ENCODE measurements around the gene RARA.

The RARA gene

GRCh38 chr17:40330850-40331470 is 22.0 kb downstream of the RARA start:
- DNase-seq: no peak

DNA sequence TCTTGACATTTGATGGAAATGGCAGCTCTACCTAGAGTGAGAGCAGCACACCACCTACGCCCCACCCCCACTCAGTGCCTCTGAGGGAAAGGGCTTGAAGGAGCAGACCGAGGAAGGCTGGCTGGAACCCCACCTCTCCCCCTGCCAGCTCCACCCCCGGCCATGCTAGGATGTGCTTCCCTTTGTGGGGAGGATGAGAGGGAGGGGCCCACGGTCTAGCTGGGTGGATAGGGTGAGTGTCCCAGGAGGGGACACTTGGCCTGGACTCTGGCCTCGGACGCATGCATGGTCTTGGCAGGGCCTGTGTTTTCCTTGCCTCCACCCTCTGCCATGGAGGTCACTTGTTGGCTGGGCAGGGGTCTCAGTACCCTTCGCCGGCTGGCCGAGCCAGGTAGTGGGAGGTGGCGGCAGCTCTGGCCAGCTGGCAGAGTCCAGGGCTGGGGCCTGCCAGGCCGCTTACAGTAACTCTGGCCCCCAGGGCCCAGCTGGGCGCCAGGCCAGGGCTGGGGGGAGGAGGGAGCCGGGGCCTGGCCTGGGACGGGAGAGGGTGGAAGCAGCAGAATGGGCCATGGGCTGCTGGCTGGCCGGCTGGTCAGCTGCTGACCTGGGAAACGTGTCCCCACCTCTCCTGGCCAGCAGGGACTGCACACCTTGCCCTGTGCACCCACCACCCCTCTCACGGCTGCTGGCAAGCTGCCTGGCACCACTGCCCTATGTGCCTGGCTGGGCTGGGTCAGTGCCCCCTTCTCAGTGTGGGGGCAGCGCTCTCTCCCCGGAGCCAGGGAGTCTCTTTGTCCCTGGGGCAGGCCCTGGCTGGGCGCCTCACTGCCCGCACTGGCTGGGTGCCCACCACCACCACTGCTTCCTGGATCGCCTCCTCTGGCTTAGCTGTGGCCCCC is 23.0 kb downstream of the RARA start:
- peak; percentile 79 for DNase-seq

DNA sequence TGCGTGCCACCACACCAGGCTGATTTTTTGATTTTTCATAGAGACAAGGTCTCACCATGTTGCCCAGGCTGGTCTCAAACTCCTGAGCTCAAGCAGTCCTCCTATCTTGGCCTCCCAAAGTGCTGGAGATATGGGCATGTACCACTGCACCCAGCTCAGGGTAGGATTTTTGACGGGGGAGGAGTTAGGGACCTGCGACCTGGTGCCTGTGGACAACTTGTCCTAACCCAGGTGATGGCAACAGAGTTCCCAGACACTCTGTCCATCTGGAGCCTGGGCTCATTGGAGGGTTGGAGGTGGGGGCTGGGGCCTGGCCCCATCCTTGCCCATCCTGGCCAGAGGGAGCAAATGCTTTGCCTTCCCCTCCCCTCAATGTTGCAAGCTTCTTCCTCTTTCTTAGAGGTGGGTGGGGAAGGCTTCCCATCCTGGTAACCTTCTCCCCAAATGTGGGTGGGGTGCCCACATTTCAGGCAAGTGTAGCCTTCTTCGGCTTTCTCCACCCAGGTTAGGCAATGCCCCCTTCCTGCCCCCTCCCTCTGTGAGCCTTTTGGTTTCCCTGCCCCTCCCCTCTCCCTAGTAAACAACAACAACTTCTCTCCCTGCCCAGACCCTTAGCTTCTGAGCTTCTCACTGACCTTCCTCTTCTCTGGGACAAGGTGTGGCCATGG is 24.9 kb downstream of the RARA start:
- DNase-seq: no peak

DNA sequence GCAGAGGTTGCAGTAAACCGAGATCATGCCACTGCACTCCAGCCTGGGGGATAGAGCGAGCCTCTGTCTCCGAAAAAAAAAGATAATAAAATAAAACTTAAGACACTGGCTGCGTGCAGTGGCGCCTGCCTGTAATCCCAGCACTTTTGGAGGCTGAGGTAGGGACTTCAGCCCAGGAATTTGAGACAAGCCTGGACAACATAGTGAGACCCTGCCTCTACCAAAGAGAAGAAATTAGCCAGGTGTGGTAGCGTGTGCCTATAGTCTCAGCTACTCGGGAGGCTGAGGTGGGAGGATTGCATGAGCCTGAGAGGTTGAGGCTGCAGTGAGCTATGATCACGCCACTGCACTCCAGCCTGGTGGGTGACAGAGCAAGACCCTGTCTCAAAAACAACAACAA is 26.6 kb downstream of the RARA start:
- DNase-seq: no peak

DNA sequence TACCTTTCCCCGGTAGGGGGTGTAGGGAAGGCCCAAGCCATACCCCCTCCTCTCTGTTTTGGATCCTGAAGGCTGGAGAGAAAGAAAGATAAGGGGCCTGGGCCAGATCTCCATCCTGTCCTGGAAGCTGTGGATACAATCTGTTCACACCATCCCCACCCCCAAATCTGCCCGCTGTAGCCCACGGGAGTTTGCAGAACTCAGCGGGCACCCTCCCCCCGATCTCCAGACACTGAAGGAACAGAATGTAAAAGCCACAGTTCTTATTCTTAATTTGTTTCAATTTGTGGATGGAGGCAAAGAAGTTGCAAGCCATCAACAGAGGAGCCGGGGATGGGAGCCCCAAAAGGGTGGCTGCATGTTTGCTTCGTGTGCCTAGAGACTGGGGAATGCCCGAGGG is 28.4 kb downstream of the RARA start:
- no peak for DNase-seq

DNA sequence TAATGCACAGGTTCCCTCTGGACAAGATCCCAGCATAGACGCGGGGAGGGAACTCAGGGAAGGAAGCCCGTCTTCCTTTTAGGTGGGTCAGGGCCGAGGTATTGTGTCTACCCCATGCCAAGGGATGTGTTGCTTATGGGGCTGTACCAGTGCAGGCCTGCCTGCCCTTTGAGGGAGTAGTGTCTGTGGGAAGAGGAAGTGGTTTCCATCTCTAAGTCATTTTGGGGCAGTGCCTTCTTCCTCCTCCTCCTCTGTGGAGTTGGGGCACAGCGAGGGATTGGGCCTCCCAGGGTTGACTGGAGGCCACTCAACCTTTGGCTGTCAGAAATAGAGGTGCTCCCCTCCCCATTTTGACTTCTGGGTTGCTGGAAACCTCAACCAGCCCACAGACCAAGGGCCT is 29.1 kb downstream of the RARA start:
- DNase-seq: no peak

GRCh38 chr17:40338941-40339649 is 30.1 kb downstream of the RARA start:
- no peak for DNase-seq

- DNase-seq: no peak
These were observed 31.3 kb downstream of the RARA start for GRCh38 chr17:40340327-40340726.

DNA sequence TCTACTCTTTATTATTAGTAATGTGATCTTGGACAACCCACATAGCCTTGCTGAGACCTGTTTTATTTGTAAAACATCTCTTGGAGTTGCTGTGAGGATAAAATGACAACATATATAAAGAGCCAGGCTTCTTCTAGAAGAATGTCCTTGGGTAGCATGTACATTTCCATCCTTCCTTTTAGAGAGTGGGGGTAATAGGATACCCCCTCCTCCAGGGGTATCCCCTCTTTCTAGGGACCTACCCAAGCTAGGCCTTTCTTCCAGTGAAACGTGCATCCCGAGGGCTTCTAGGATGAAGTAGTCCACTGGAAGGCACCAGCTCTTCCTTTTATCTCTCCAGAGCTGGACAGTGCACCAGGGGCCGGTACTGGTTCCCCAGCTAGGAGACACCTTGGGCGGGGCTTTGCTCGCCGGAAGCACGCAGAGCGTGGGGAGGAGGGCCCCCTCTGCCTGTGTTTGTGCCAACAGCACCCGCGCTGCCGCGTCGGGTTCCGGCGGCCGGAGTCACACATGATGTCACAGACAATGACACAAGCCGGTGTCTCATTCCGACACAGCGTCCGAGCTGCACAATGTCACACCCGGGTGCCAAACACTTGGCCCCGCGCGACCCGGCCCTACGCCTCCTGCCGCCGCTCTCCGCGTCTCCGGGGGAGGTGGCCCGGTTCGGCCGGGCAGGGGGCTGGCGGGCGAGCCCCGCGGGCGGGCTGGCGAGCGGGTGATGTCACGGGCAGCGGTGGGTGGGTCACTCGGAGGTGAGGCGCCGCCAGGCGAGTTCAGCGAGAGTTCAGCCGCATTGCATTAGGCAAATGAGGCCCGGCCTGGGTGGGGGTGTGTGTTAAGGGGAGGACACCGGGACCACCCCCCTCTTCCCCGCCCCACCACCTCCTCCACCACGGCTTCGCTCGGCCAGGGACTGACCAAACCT is 32.2 kb downstream of the RARA start:
- DNase-seq: peak; percentile 52

DNA sequence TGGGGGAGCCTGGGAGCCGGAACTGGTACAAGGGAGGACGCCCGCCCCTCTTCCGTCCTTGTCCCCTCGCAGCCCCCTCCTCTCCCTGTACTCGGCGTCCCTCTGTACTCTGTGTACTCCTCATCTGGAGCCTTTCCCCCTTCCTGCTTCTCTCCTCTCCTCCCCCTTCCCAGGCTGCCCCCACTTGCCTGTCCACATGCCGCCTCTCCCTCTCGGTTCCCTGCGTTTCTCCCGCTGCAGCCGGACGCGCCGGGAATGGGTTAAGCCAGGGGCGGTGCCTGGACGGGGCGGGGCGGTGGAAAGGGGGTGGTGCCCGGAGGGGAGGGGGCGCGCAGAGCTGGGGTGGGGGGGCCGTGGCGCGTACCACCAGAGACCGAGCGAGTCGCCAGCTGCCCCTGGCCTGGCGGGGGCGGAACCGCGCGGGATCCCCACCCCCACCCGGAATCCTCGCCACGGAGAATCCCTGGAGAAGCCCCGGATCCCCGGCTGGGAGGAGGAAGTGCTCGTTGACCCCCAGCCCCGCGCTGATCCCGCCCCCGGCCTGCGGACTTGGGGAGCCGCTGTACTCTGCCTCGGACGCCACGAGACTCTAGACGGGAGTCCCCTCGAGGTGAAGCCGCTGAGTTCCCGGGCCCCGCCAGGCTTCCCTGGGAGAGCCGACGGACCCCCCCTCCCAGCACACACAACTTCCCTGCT is 33.0 kb downstream of the RARA start:
- peak; percentile 25 for DNase-seq

GRCh38 chr17:40342504-40343218 is 33.7 kb downstream of the RARA start:
- DNase-seq: no peak

DNA sequence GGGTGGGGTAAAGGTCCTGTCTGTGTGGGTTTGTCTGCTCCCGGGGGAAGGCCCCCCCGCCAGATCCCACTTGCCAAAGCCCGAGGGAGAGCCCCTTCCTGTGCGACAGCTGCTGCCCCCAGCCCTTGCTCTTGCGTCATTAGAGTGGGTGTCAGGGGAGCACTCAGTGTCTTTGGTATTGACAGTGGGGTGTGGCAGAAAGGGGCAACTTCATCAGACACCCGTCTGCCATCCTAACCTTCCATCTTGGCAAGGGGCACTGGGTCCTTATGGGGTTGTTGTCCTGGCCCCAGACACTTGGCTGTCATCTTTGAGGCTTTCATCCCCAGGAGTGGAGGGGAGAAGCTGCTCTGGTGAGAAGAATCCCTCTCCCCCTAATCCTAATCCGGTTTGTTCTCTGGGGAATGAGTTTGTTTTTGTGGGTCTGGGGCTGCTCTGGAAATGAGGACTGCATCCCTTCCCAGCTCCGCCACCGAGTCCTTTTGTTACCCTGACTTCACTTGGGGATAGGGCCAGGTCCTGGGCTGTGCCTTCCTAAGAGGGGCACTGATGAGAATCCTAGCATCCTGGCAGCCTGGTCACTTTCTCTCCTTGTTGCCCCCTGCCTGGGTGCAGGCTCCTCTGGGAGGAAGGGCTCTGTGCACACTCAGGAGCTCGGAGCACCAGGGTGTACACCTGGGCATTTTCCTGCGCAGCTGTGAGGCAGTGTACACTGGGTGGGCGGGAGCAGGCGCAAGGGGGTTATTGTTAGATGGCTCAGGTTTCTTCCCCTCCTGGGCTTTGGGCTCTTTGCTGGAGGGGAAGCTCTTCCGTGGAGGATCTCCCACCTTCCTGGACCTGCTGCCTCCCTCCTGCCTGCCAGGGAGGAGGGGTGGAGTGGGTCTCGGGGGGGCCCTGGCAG is 34.5 kb downstream of the RARA start:
- peak; percentile 37 for DNase-seq

- no peak for DNase-seq
These were observed 35.6 kb downstream of the RARA start for GRCh38 chr17:40344421-40345160.

DNA sequence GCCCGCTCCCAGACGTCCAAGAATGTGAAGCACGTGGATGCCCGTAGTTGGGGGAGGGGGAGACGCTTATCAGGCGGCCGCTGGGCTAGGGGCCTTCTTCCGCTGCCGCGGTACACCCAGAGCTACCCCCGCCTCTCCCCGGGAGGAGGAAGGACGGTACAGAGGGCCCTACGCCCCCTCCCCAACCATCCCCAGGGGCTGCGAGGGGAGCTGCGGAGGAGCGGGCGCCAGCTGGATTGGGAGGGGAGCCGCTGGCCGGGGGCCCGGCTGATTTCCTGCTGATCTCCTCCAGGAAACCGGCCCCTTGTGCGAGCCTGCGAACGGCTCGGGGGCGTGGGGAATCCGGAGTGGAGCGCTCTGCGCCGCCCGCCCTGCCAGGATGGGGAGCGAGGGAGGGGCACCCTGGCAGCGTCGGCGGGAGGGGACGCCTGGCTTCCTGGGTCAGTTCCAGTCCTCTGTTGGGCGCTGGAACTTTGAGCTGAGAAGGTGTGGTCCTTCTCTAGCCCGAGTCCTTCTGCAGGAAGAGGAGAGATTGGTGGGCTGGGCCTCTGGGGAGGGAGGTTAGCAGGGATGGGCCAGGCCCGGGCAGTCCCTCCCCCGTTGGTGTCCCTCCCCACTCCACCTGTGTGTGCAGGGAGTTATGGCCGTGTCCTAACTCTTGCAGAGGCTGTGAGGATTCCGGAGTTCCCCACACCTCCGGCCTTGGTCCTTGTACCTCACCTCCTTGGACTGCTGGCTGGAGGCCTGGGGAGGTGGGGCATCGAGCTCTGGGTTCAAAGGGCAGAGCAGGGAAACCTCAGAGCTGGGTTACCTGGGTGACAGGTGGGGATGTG is 36.4 kb downstream of the RARA start:
- DNase-seq: peak; percentile 52

DNA sequence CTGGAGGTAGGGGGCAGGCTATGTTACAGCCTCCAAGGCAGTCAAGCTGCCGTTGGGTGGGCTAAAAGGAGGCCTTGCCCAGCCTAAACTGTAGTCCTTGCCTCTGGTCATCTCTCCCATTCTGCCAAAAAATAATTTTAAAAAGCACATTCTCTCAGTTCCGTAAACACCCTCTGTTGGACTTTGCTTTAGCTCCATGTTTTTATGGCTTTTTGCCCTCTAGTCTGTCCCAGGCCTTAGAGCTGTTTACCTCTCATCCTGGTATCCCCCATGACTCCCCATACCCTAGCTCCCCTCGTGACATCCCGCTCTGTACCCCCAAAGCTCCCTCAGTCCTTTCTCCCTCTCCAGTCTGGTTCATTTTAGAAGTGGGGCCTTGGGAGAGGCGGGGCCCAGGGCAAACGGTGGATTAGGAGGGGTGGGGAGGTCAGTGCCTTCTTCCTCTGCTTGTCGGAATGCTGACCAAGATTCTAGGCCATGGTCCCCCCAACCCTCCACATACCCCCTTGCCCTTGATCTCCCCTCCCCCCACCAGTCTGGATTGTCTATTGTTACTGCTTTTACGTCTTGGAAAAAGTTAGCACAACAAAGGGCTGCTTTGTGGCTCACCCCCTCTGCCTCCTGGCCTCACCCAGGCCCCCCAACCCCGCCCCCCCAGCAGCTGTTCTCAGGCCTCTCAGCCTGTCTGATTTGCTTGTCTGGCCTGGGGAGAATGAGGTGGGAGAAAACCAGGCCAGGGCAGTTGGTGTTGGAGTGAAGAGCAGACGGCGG is 37.2 kb downstream of the RARA start:
- no peak for DNase-seq

- DNase-seq: no peak
These were observed 37.8 kb downstream of the RARA start for GRCh38 chr17:40346765-40347158.

All from NCI-H1092 treated with DMSO at 0.1 percent for 48 hours (cell line).